Stomach (tissue), 4 donors: Measurements from ENCODE around the gene OMD.

Experiments used
- CTCF ChIP-seq, 7 experiments: fragments of 450-650 bp in 4 of 7; fragments of 200-600 bp in 3 of 7; sonication (generic) in 3 of 7; IDR thresholded peaks; one replicate each; pipeline ENCODE4 v1.5.1; 2016 to 2019; ENCODE audit warnings: antibody characterized with exemption in 7 of 7, control low read depth in 2 of 7, mild to moderate bottlenecking in 1 of 7
- EP300 ChIP-seq: sonication (generic); formaldehyde crosslinking; IDR thresholded peaks from one replicate; pipeline ENCODE4 v1.6.1; 2017; ENCODE audit warnings: antibody characterized with exemption

GRCh38 chr9:92426501-92427145, 2.4 kb upstream of the OMD start:
- TF ChIP-seq EP300 (no peak), CTCF (IDR thresholded peaks at IDR 0.05) (no peak)
